Upper lobe of right lung (tissue), 1 donor: ENCODE results near the gene BRCC3. TPM values are rescaled to one million over a fixed set of nuclear protein-coding genes. Genes with fewer than 3 reads are reported as not detected.

Source experiments
- ATAC-seq: fragments of 200-7000 bp; cut with Tn5 transposase; one replicate; pipeline ENCODE4 v1.9.1; 2020; ENCODE audit warnings: mild to moderate bottlenecking, moderate library complexity
- DNase-seq: peaks from one replicate; pipeline ENCODE4 v3.0.0-alpha.2; 2020
- H3K27ac ChIP-seq: fragments of 200-600 bp; one replicate; pipeline ENCODE4 v1.8.0; 2022
- H3K27me3 ChIP-seq: fragments of 200-600 bp; one replicate; pipeline ENCODE4 v1.8.0; 2022; ENCODE audit warnings: mild to moderate bottlenecking
- H3K36me3 ChIP-seq: fragments of 200-600 bp; one replicate; pipeline ENCODE4 v1.8.0; 2022
- H3K4me1 ChIP-seq: fragments of 200-600 bp; one replicate; pipeline ENCODE4 v1.8.0; 2022
- H3K4me3 ChIP-seq: fragments of 200-600 bp; one replicate; pipeline ENCODE4 v1.8.0; 2022; ENCODE audit warnings: mild to moderate bottlenecking
- H3K9me3 ChIP-seq: fragments of 200-600 bp; one replicate; pipeline ENCODE4 v1.8.0; 2022
- CTCF ChIP-seq: fragments of 200-600 bp; IDR thresholded peaks from one replicate; pipeline ENCODE4 v1.8.0; 2022; ENCODE audit warnings: antibody characterized with exemption
- intact Hi-C: fragments of 100-400 bp; cut with DNase I; formaldehyde crosslinking; loops from one replicate; pipeline ENCODE4 v1.11.0; 2022
- total RNA-seq: library from RNA; stranded (reverse); fragmentation: NEBNext Ultra II Directional; extraction: Animal tissue kit (Norgen Biotek cat#: 25700); gene quantifications from one replicate; pipeline ENCODE4 v1.2.1, GENCODE V29; 2021
- donor health status: DM: no; HTN: yes; CAD: no; lungs with severe emphysema.

The BRCC3 gene
- total RNA-seq, 1 donor from 2014 or later, result 16.7 TPM

- intact Hi-C loops, result no loop called here
- no peak for DNase-seq
- no peaks in the 10 kb centered on the region for H3K9me3 ChIP-seq
- no peak overlapping the region for H3K27ac ChIP-seq
- TF ChIP-seq CTCF, result peak; percentile 50
- no peak overlapping the region for H3K4me3 ChIP-seq
- H3K4me1 ChIP-seq, result no peaks in the 10 kb centered on the region
- H3K36me3 ChIP-seq, result no peaks in the 10 kb centered on the region
- ATAC-seq, result peak; percentile 47
- no peaks in the 10 kb centered on the region for H3K27me3 ChIP-seq
Measured at GRCh38 chrX:155148724-155149537, 77.6 kb downstream of the BRCC3 start.

DNA sequence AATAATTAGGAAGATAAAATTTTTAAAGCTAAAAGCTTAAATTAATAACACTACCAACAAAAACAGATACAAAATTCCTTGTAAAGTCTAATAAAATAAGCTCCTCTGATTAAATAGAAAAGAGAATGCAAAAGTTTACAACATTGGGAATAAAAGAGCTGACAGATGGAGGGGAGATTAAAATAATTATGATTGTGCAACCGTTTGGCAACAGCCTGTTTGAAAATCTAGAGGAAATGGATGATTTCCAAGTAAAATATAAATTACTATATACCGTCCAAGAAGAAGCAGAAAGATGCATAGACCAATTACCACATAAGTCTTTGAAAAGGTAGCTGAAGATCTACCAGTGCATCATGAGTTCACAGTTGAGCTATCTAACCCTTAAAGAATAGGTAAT is 98.6 kb downstream of the BRCC3 start:
- TF ChIP-seq CTCF, result no peak
- no peak overlapping the region for H3K4me3 ChIP-seq
- H3K36me3 ChIP-seq, result no peaks in the 10 kb centered on the region
- intact Hi-C loops, result no loop called here
- H3K4me1 ChIP-seq, result no peaks in the 10 kb centered on the region
- no peak overlapping the region for H3K27ac ChIP-seq
- no peaks in the 10 kb centered on the region for H3K27me3 ChIP-seq
- no peaks in the 10 kb centered on the region for H3K9me3 ChIP-seq
- DNase-seq, result no peak
- ATAC-seq, result no peak

Other genes with a start within 250 kb of the BRCC3 start
- gene SMIM9, start 236.8 kb upstream of the BRCC3 start, total RNA-seq, result not detected
- gene F8A1, start 185.2 kb upstream of the BRCC3 start, total RNA-seq, result 42.9 TPM
- 12.7 TPM for gene F8, start 48.8 kb upstream of the BRCC3 start, total RNA-seq
- 79.1 TPM for gene FUNDC2, start 44.7 kb upstream of the BRCC3 start, total RNA-seq
- 6.6 TPM for gene CMC4, start 372 bp upstream of the BRCC3 start, total RNA-seq
- gene MTCP1, start 372 bp upstream of the BRCC3 start, total RNA-seq, result 16.8 TPM
- 33.9 TPM for gene VBP1, start 145.0 kb downstream of the BRCC3 start, total RNA-seq
- 0.75 TPM for gene RAB39B, start 193.0 kb downstream of the BRCC3 start, total RNA-seq